Psoas muscle (tissue), 8 donors: ENCODE results near the gene FBXL19. TPM values are rescaled to one million over a fixed set of nuclear protein-coding genes. Genes with fewer than 3 reads are reported as not detected.

Experiments used
- ATAC-seq, 4 donors: fragments of 200-7000 bp; cut with Tn5 transposase; one replicate each; pipeline ENCODE4 v1.9.1; 2020; ENCODE audit warnings: moderate library complexity in 3 of 4, mild to moderate bottlenecking in 2 of 4
- DNase-seq, 2 donors: peaks; one replicate each; pipeline ENCODE4 v3.0.0-alpha.2; 2020
- H3K27ac ChIP-seq: fragments of 200-600 bp; one replicate; pipeline ENCODE4 v1.8.0; 2022
- H3K27me3 ChIP-seq, 3 donors: fragments of 200-600 bp in 1 of 3; one replicate each; pipeline versions ENCODE4 v1.6.1 to v1.8.0; 2013 to 2022; ENCODE audit warnings: low read length in 2 of 3, mild to moderate bottlenecking in 2 of 3, moderate library complexity in 1 of 3; ENCODE audit not compliant: insufficient read depth in 3 of 3
- H3K36me3 ChIP-seq, 2 donors: fragments of 200-600 bp in 1 of 2; one replicate each; pipeline versions ENCODE4 v1.6.1 to v1.8.0; 2013 to 2022; ENCODE audit warnings: low read depth in 1 of 2, mild to moderate bottlenecking in 1 of 2, moderate library complexity in 1 of 2; ENCODE audit not compliant: insufficient read depth in 1 of 2
- H3K4me1 ChIP-seq: fragments of 200-600 bp; one replicate; pipeline ENCODE4 v1.8.0; 2022
- H3K4me3 ChIP-seq: fragments of 200-600 bp; one replicate; pipeline ENCODE4 v1.8.0; 2022; ENCODE audit warnings: mild to moderate bottlenecking
- H3K9me3 ChIP-seq: fragments of 200-600 bp; one replicate; pipeline ENCODE4 v1.8.0; 2022
- WGBS, 3 donors: extraction: QIAGEN DNeasy Blood & Tissue Kit; methylation state at CpG; one replicate each; pipeline versions ENCODE4 v1.1.6 to v1.1.7; 2013; 5-methylcytosine and 5-hydroxymethylcytosine counted together
- intact Hi-C, 2 donors: fragments of 100-400 bp; cut with DNase I; formaldehyde crosslinking; loops; one replicate each; pipeline versions ENCODE4 v1.11.0 to v1.14.2; 2022
- polyA plus RNA-seq, 3 donors: library from polyadenylated mRNA; stranded (reverse); fragments of 200-250 nt; gene quantifications; one replicate each; pipeline ENCODE4 v1.2.3, GENCODE V29; 2013
- total RNA-seq, 4 donors: library from RNA; stranded (reverse); fragmentation: NEBNext Ultra II Directional in 2 of 4; extraction: Animal tissue kit (Norgen Biotek cat#: 25700) in 2 of 4; gene quantifications; one replicate each; pipeline versions ENCODE4 v1.2.1 to v1.2.4, GENCODE V29; 2021 to 2023
- TF ChIP-seq, protein P1 (sequence below): fragments of 200-600 bp; IDR thresholded peaks from one replicate; pipeline ENCODE4 v1.8.0; 2022; ENCODE audit warnings: antibody characterized with exemption
- donor health status: healthy with polysubstance abuse.
- donor health status: DM: no; HTN: no; CAD: no; lungs with moderate emphysema.
- donor health status: Bipolar disorder and iron deficiency.
- donor health status: healthy.
- donor health status: DM: yes; HTN: yes; CAD: no.
- donor health status: DM: no; HTN: no; CAD: no.
- donor health status: DM: no; HTN: no; CAD: no.
- donor health status: DM: yes; HTN: yes; CAD: no.

FBXL19 gene
- total and polyA plus RNA-seq, 7 donors, result 2.8 to 5.4 (median 4.1) TPM

DNA sequence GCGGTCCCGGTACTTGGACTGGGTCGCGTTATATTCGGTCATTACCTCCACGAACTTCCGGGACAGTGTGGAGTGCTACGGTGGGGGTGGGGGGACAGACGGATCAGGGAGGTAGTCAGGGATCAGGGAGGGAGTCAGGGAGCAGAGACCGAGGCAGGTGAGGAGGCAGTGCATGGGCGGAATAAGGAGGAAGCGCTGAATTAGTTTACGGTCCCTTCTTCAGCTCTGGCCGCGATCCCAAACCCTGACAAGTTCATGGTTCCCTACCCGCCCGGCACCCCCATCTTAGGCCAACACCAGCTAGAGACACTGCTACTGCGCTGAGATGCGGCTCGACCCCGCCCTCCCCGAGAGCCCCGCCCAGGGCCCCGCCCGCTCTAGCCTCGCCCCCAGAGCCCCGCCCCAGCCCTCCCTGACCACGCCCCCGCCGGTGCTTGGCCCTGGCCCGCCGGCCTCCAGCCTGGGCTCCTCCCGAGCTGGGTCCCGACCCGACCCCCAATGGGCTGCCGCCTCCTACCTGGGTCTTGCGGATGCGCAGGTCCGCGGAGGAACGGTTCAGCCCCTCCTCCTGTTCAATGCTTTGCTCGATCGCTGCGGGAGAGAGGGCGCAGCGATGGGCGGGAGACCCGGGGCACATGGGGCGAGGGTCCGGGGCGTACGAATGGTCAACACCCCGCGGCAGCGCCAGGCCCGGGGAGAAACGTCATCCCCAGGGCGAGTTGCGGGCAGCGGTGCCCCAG is 73.8 kb downstream of the FBXL19 start:
- no peaks in the 10 kb centered on the region for H3K27me3 ChIP-seq
- ATAC-seq (peak; percentile 94 to 98 (median 95)), DNase-seq (peak; percentile 88 to 91)
- H3K9me3 ChIP-seq, result no peaks in the 10 kb centered on the region
- peak overlapping the region; percentile 73 for H3K4me3 ChIP-seq
- peaks cover 6% of the 10 kb centered on the region for H3K4me1 ChIP-seq
- WGBS, 3 donors, result 3 to 5% (median 3%) methylated on average over 47 to 60 of the region's 60 CpGs
- TF ChIP-seq, protein P1, sequence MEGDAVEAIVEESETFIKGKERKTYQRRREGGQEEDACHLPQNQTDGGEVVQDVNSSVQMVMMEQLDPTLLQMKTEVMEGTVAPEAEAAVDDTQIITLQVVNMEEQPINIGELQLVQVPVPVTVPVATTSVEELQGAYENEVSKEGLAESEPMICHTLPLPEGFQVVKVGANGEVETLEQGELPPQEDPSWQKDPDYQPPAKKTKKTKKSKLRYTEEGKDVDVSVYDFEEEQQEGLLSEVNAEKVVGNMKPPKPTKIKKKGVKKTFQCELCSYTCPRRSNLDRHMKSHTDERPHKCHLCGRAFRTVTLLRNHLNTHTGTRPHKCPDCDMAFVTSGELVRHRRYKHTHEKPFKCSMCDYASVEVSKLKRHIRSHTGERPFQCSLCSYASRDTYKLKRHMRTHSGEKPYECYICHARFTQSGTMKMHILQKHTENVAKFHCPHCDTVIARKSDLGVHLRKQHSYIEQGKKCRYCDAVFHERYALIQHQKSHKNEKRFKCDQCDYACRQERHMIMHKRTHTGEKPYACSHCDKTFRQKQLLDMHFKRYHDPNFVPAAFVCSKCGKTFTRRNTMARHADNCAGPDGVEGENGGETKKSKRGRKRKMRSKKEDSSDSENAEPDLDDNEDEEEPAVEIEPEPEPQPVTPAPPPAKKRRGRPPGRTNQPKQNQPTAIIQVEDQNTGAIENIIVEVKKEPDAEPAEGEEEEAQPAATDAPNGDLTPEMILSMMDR, result no peak
- intact Hi-C loops, result loop anchor here in 1 of 2 donors (5.0 to 10.0 kb wide), 2 partner anchors 35 to 58 kb away; partner anchors contain the start of gene STX4
- no peaks in the 10 kb centered on the region for H3K36me3 ChIP-seq
- H3K27ac ChIP-seq, result peak overlapping the region; percentile 55

DNA sequence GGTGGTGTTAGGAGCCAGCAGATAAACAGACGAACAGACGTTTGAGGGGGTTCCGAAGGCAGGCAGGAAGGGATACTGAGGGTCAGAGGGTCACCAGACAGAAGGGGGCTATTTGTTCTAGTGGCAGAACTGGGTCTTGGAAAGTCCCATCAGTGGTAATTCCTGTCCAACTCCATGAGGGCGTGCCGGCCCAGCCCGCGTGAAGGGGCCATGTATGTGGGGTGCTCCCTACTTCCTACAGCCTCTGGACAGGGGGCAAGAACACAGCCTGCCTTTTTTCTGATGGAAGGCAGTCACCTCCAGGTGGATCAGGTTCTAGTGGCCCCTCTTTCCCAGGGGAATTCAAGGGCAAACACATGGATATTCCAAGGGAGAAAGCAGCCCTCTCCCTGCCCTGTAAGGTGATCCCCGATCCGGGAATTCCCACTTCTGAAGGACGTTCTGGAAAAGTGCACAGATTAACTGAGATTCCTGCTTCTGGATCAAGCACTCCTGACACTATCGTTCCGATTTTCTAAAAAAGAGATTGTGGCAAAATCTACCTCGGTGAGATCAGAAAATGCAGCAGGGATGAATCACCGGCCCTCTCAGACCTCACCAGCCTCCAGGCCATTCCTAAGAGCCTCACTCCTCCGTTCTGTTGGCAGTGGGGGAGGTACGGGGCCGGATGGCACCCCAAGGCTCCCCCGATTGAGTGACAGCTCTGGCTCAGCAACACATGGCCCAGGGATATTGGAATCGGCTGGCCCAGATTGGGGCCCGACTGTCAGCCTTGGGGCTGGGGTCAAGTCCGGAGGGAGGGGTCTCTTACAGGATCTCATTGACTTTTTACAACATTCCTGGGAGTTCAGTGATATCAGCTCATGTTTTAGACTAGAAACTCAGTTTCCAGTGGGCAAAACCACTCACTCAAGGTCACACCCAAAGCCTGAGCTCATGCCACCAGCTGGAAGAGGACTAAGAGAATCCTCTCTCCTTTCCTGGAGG is 74.6 kb downstream of the FBXL19 start:
- intact Hi-C loops, result loop anchor here in 1 of 2 donors (5.0 to 10.0 kb wide), 2 partner anchors 34 to 57 kb away; partner anchors contain the start of gene STX4

More for the DNA sequence above, 74.6 kb downstream of the FBXL19 start:
- peak overlapping the region; percentile 16 for H3K27ac ChIP-seq
- DNase-seq (no peak), ATAC-seq (peak in 3 of 4 donors; percentile 11 to 18 (median 16))
- TF ChIP-seq, protein P1, result no peak
- WGBS, 3 donors, result 60 to 72% (median 62%) methylated on average over 21 of the region's 21 CpGs
- H3K9me3 ChIP-seq, result no peaks in the 10 kb centered on the region
- H3K36me3 ChIP-seq, result no peaks in the 10 kb centered on the region
- no peaks in the 10 kb centered on the region for H3K27me3 ChIP-seq
- peak overlapping the region; percentile 73 for H3K4me3 ChIP-seq
- peaks cover 6% of the 10 kb centered on the region for H3K4me1 ChIP-seq

Other genes with a start within 250 kb of the FBXL19 start
- gene SRCAP, start 224.4 kb upstream of the FBXL19 start, total RNA-seq, result 10 to 100 TPM; 37.8 to 50.1 (median 45.2) TPM
- gene SRCAP, start 224.4 kb upstream of the FBXL19 start, polyA plus RNA-seq, result 10 to 100 TPM in 1 of 3 donors, 1 to 10 TPM in 2; 4.4 to 32.7 (median 4.5) TPM
- 10 to 100 TPM; 10.1 to 13.5 (median 12.9) TPM for gene PHKG2, start 175.1 kb upstream of the FBXL19 start, total RNA-seq
- 10 to 100 TPM; 13.2 to 21.3 (median 13.8) TPM for gene PHKG2, start 175.1 kb upstream of the FBXL19 start, polyA plus RNA-seq
- gene CFAP119, start 161.5 kb upstream of the FBXL19 start, total RNA-seq, result 1 to 10 TPM in 1 of 4 donors, under 1 TPM in 3; 0.52 to 2.4 (median 0.78) TPM
- gene CFAP119, start 161.5 kb upstream of the FBXL19 start, polyA plus RNA-seq, result 1 to 10 TPM in 1 of 3 donors, under 1 TPM in 2; 0.48 to 3.0 (median 0.63) TPM
- 10 to 100 TPM; 26.8 to 49.1 (median 36.5) TPM for gene RNF40, start 161.2 kb upstream of the FBXL19 start, total RNA-seq
- gene RNF40, start 161.2 kb upstream of the FBXL19 start, polyA plus RNA-seq, result 10 to 100 TPM; 29.1 to 42.2 (median 33.2) TPM
- 10 to 100 TPM in 3 of 4 donors, 1 to 10 TPM in 1; 5.3 to 15.9 (median 13.1) TPM for gene ZNF629, start 136.4 kb upstream of the FBXL19 start, total RNA-seq
- 1 to 10 TPM; 1.5 to 7.8 (median 4.4) TPM for gene ZNF629, start 136.4 kb upstream of the FBXL19 start, polyA plus RNA-seq
- gene BCL7C, start 29.5 kb upstream of the FBXL19 start, total RNA-seq, result 10 to 100 TPM; 13.9 to 18.1 (median 15.1) TPM
- 10 to 100 TPM; 18.9 to 40.9 (median 30.2) TPM for gene BCL7C, start 29.5 kb upstream of the FBXL19 start, polyA plus RNA-seq
- gene CTF1, start 27.0 kb upstream of the FBXL19 start, total RNA-seq, result 10 to 100 TPM in 1 of 4 donors, 1 to 10 TPM in 3; 8.5 to 16.6 (median 9.4) TPM
- 1 to 10 TPM; 4.9 to 5.5 (median 5.2) TPM for gene CTF1, start 27.0 kb upstream of the FBXL19 start, polyA plus RNA-seq
- 1 to 10 TPM; 3.6 to 5.8 (median 5.5) TPM for gene ORAI3, start 25.5 kb downstream of the FBXL19 start, total RNA-seq
- gene ORAI3, start 25.5 kb downstream of the FBXL19 start, polyA plus RNA-seq, result 1 to 10 TPM; 3.5 to 6.0 (median 4.0) TPM
- gene SETD1A, start 34.2 kb downstream of the FBXL19 start, total RNA-seq, result 10 to 100 TPM; 13.3 to 19.0 (median 16.2) TPM
- 10 to 100 TPM in 1 of 3 donors, 1 to 10 TPM in 2; 7.9 to 15.9 (median 9.4) TPM for gene SETD1A, start 34.2 kb downstream of the FBXL19 start, polyA plus RNA-seq
- gene HSD3B7, start 61.6 kb downstream of the FBXL19 start, total RNA-seq, result 10 to 100 TPM in 1 of 4 donors, 1 to 10 TPM in 3; 3.2 to 12.8 (median 5.4) TPM
- gene HSD3B7, start 61.6 kb downstream of the FBXL19 start, polyA plus RNA-seq, result 1 to 10 TPM; 3.5 to 4.9 (median 4.1) TPM
- under 1 TPM in 3 of 4 donors, not detected in 1; 0.11 to 0.64 (median 0.26) TPM for gene STX1B, start 87.1 kb downstream of the FBXL19 start, total RNA-seq
- gene STX1B, start 87.1 kb downstream of the FBXL19 start, polyA plus RNA-seq, result under 1 TPM; 0.04 to 0.14 (median 0.05) TPM
- 10 to 100 TPM; 47.6 to 57.8 (median 51.6) TPM for gene STX4, start 110.0 kb downstream of the FBXL19 start, total RNA-seq
- gene STX4, start 110.0 kb downstream of the FBXL19 start, polyA plus RNA-seq, result 100 to 1,000 TPM in 1 of 3 donors, 10 to 100 TPM in 2; 61.8 to 123 (median 83.3) TPM
- 1 to 10 TPM; 5.3 to 7.5 (median 5.8) TPM for gene ZNF668, start 150.7 kb downstream of the FBXL19 start, total RNA-seq
- 10 to 100 TPM in 2 of 3 donors, 1 to 10 TPM in 1; 7.2 to 12.3 (median 10.9) TPM for gene ZNF668, start 150.7 kb downstream of the FBXL19 start, polyA plus RNA-seq
- gene ZNF646, start 150.8 kb downstream of the FBXL19 start, total RNA-seq, result 10 to 100 TPM in 2 of 4 donors, 1 to 10 TPM in 2; 8.4 to 22.6 (median 12.3) TPM
- gene ZNF646, start 150.8 kb downstream of the FBXL19 start, polyA plus RNA-seq, result 10 to 100 TPM in 1 of 3 donors, 1 to 10 TPM in 2; 4.0 to 20.8 (median 5.9) TPM
- under 1 TPM; 0.32 to 0.90 (median 0.48) TPM for gene PRSS53, start 165.4 kb downstream of the FBXL19 start, total RNA-seq
- gene PRSS53, start 165.4 kb downstream of the FBXL19 start, polyA plus RNA-seq, result under 1 TPM; 0.17 to 0.56 (median 0.31) TPM
- 10 to 100 TPM; 13.3 to 17.8 (median 16.5) TPM for gene VKORC1, start 171.2 kb downstream of the FBXL19 start, total RNA-seq
- gene VKORC1, start 171.2 kb downstream of the FBXL19 start, polyA plus RNA-seq, result 10 to 100 TPM; 28.6 to 57.0 (median 48.3) TPM
- 10 to 100 TPM; 36.7 to 72.8 (median 55.4) TPM for gene BCKDK, start 184.8 kb downstream of the FBXL19 start, total RNA-seq
- gene BCKDK, start 184.8 kb downstream of the FBXL19 start, polyA plus RNA-seq, result 10 to 100 TPM; 46.6 to 58.6 (median 47.3) TPM
- 10 to 100 TPM; 39.9 to 75.4 (median 61.2) TPM for gene KAT8, start 194.1 kb downstream of the FBXL19 start, total RNA-seq
- 10 to 100 TPM; 36.1 to 56.7 (median 51.2) TPM for gene KAT8, start 194.1 kb downstream of the FBXL19 start, polyA plus RNA-seq
- not detected for gene PRSS8, start 212.2 kb downstream of the FBXL19 start, total RNA-seq
- gene PRSS8, start 212.2 kb downstream of the FBXL19 start, polyA plus RNA-seq, result under 1 TPM in 2 of 3 donors, not detected in 1; 0.07 to 0.22 TPM
- 1 to 10 TPM in 1 of 4 donors, under 1 TPM in 3; 0.47 to 1.1 (median 0.67) TPM for gene PRSS36, start 226.5 kb downstream of the FBXL19 start, total RNA-seq
- 1 to 10 TPM in 2 of 3 donors, under 1 TPM in 1; 0.24 to 1.7 (median 1.3) TPM for gene PRSS36, start 226.5 kb downstream of the FBXL19 start, polyA plus RNA-seq